GM10248 (cell line): ENCODE measurements around the gene CYP17A1.
"Not testable (repeated sequence)": the region's sequence is repeated elsewhere in the genome, so short reads cannot be mapped to it uniquely, and the experiment has no call there.

Experiments
- CTCF ChIA-PET: fragments of 300-600 bp; sonication (Branson Sonifier 250); formaldehyde crosslinking; extraction: SDS; loops from one replicate; lab custom pipeline; 2021; ENCODE audit warnings: antibody characterized with exemption; lab: Yijun Ruan, JAX
- POLR2A ChIA-PET: fragments of 350-650 bp; sonication (Branson Sonifier 250); formaldehyde crosslinking; extraction: SDS; loops from one replicate; lab custom pipeline; 2020; ENCODE audit warnings: antibody characterized with exemption; lab: Yijun Ruan, JAX
- DNase-seq: peaks from one replicate; pipeline ENCODE4 v3.0.0; 2012; ENCODE audit errors: extremely low spot score
- CTCF ChIP-seq: IDR thresholded peaks from 2 replicates; pipeline ENCODE4 v1.5.1; 2012; ENCODE audit warnings: mild to moderate bottlenecking, low read depth; ENCODE audit errors: extremely low read depth, missing control alignments, control extremely low read depth

CYP17A1 gene

GRCh38 chr10:102850025-102850518 is 12.9 kb upstream of the CYP17A1 start:
- ChIA-PET POLR2A (no interaction called here), CTCF (interaction anchor here (1.0 to 6.5 kb wide), 3 partner anchors 15 to 395 kb away, joined by 3 to 33 read pairs (median 3); partner anchors contain the start of gene CYP17A1)
- DNase-seq = no peak
- no peak for TF ChIP-seq CTCF

- no peak for TF ChIP-seq CTCF
- DNase-seq = no peak
- CTCF ChIA-PET = interaction anchor here (6.5 kb wide), 1 partner anchor 10 kb away, joined by 33 read pairs; the partner anchor contains the start of gene CYP17A1
These were observed 8.2 kb upstream of the CYP17A1 start for GRCh38 chr10:102845352-102845902.

GRCh38 chr10:102844190-102844776 is 7.1 kb upstream of the CYP17A1 start:
- DNase-seq, POLR2A ChIA-PET: not testable (repeated sequence)
- CTCF ChIA-PET = interaction anchor here (1.0 kb wide), 1 partner anchor 9 kb away, joined by 3 read pairs; no protein-coding TSS in a partner anchor

More at GRCh38 chr10:102845352-102845902, 8.2 kb upstream of the CYP17A1 start:
- POLR2A ChIA-PET = no interaction called here

- CTCF ChIA-PET, DNase-seq, POLR2A ChIA-PET: not testable (repeated sequence)
These were observed 5.9 kb upstream of the CYP17A1 start for GRCh38 chr10:102843139-102843538.

- no peak for DNase-seq
- CTCF ChIA-PET = interaction anchor here (0.8 to 0.9 kb wide), 3 partner anchors 8 to 228 kb away, joined by 3 to 4 read pairs (median 3); no protein-coding TSS in a partner anchor
- no peak for TF ChIP-seq CTCF
- POLR2A ChIA-PET = no interaction called here
These were observed 4.7 kb upstream of the CYP17A1 start for GRCh38 chr10:102841827-102842345.

- CTCF ChIA-PET = interaction anchor here (2.7 to 5.0 kb wide), 2 partner anchors 63 to 406 kb away, joined by 9 to 61 read pairs; no protein-coding TSS in a partner anchor
- DNase-seq, POLR2A ChIA-PET: not testable (repeated sequence)
These were observed 1.2 kb upstream of the CYP17A1 start for GRCh38 chr10:102838276-102838927.

- DNase-seq = peak; percentile 83
- CTCF ChIA-PET = interaction anchor here (0.7 to 5.2 kb wide), 20 partner anchors 9 to 527 kb away, joined by 3 to 61 read pairs (median 4); partner anchors contain the start of gene CNNM2
- peak; percentile 93 for TF ChIP-seq CTCF
- POLR2A ChIA-PET = no interaction called here
These were observed 2.2 kb downstream of the CYP17A1 start for GRCh38 chr10:102835007-102835482.
